Caki2 (cell line): ENCODE data around the gene MTFR1L. TPM values are rescaled to one million over a fixed set of nuclear protein-coding genes. Genes with fewer than 3 reads are reported as not detected.
A peak's percentile ranks its signal among the peaks of the same experiment; 100 is the strongest.

Source experiments
- DNase-seq: peaks from one replicate; pipeline ENCODE4 v3.0.0-alpha.2; 2015; ENCODE audit warnings: low read depth
- in situ Hi-C: cut with HindIII; loops from 2 replicates; pipeline ENCODE4 v1.10.0; 2016; ENCODE audit warnings: low sequenced_read_pairs, low pct_unique_long_range_greater_than_20kb, mixed read lengths
- total RNA-seq: library from RNA; depleted of rRNA; stranded (reverse); fragments of >200 nt; shearing (Covaris generic); gene quantifications from 2 replicates; pipeline ENCODE4 v1.2.3, GENCODE V29; 2014; ENCODE audit warnings: low replicate concordance

Gene MTFR1L
- total RNA-seq, 1 experiment from 2014 or later, result 12.3 TPM

DNA sequence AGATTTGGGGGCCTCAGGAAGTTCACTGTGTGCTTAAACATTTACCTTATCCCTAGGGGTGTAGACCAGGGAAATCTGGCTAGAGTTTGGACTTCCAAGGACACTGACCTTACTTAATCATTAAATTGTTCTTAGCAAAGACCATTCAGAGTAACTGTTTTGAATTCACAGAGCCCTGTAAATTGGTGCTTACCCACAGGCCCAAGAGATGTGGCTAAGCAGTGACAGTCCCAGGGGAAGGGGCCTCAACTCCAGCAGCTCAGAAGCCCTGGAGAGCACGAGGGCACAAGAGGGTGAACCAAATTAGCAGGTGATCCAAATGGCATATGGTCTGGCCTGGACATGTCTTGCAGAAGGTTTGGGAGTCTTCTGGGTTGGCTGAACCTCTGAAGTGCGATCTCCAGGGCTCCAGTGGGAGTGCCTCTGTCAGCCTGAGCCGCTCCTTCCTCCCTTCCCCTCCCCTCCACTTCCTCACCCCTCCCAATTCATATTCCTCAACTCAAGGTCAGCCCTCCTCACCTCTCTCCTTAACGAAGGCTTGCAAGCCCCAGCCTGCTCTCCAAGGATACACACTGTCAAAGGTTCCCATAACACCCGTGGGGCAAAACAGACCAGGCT lies 51.4 kb downstream of the MTFR1L start:
- DNase-seq, result no peak
- in situ Hi-C loops, result no loop called here

GRCh38 chr1:25871704-25872494 lies 52.1 kb downstream of the MTFR1L start:
- in situ Hi-C loops, result no loop called here
- DNase-seq, result no peak

DNA sequence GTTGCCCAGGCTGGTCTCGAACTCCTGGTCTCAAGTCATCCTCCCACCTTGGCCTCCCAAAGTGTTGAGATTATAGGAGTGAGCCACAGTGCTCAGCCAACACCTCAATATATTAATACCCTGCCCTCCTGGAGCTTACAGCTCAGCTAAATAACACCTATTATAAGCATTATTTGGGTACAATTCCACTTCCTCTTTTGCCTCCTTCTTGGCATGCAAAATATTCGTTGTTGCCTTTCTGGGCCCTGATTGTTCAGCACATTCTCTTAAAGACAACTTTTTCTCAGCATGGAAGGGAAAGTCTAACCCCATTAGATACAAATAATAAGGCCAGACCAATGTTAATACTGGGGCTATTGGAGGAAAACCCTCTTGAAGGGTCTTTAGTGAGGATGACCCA lies 53.0 kb downstream of the MTFR1L start:
- in situ Hi-C loops, result no loop called here
- DNase-seq, result no peak

DNA sequence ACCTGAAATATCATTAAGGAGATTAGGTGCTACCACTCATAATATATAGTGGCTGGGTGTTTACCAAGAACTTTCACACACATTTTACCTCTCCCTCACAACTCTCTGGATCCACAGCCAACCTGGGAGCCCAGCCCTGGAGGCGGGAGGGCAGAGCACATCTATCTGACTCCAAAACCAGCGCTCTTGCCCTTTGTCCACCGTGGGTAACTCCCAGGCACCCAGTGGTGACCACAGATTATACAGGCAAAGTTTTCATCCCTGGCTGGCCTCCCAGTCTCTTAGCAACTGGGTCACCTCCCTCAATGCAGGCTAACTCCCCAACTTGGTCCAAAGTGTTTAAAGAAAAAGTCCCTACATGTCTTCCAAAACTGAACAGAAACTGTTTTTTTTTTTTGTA lies 53.4 kb downstream of the MTFR1L start:
- in situ Hi-C loops, result no loop called here
- no peak for DNase-seq

GRCh38 chr1:25874209-25874608 lies 54.5 kb downstream of the MTFR1L start:
- in situ Hi-C loops, result no loop called here
- no peak for DNase-seq

GRCh38 chr1:25874635-25875153 lies 54.9 kb downstream of the MTFR1L start:
- DNase-seq, result no peak
- in situ Hi-C loops, result loop anchor here (25.0 kb wide), 1 partner anchor 113 kb away; the partner anchor contains the start of gene PAFAH2

DNA sequence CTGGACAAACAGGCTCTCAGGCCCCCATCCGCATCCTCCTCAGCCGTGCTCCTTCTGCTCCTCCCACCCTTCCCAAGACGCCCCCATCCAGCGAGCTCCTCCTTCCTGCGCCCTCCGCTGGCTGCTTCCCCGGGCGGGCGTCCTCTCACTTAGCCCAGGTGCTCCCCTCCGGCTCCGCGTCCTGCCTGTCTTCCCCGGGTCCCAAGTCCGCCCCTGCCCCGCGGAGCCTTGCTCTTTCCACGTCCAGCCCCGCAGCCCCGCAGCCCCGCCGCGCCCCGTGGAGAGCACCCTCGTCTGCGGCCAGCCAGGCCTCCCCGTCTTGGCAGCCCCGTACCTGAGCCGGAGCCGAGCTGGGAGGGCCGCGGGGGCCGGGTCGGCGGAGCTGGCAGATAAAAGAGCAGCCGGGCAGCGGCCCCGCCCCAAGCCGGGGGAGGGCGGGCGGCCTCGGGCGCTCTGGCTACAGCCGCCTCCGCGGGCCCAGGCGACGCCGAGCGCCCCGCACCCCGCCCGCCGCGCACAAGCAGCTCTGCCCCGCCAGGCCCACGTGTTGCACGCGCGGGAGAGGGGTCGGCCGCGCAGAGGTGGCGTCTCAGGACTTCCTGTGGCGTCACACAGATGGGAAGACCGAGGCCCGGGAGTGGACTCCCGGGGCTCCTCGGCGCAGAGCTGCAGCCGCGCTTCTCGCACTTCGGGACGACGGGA lies 55.6 kb downstream of the MTFR1L start, which contains the start of gene PAQR7:
Gene PAQR7, minus strand, starts transcription at position 555 of the 702 bp plus-strand sequence. CDS start 11,869 bp downstream, outside the sequence.
- DNase-seq, result peak; percentile 83
- in situ Hi-C loops, result loop anchor here (25.0 kb wide), 1 partner anchor 112 kb away; the partner anchor contains the start of gene PAFAH2

- DNase-seq, result no peak
- in situ Hi-C loops, result loop anchor here (25.0 kb wide), 1 partner anchor 111 kb away; the partner anchor contains the start of gene PAFAH2
These were observed 56.3 kb downstream of the MTFR1L start for GRCh38 chr1:25875856-25876692.

- in situ Hi-C loops, result loop anchor here (25.0 kb wide), 1 partner anchor 111 kb away; the partner anchor contains the start of gene PAFAH2
- DNase-seq, result no peak
These were observed 56.9 kb downstream of the MTFR1L start for GRCh38 chr1:25876693-25877077.

DNA sequence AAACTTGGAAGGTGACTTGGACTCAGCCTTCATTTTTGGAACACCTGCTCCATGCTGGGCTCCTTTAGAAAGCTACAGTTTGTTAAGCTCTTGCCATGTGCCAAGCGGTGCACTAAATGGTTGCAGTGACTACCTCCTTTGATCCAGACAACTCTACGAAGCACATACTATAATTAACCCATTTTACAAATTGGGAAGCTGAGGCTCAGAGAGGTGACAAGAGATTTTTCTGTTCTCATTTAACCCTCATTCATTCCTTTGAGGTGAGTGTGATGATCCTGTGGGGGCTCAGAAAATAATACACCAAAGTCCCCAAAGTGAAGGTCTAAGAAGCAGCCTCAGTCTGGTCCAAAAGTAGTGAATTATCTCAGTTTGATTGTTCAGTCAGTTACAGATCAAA lies 57.4 kb downstream of the MTFR1L start:
- in situ Hi-C loops, result loop anchor here (25.0 kb wide), 1 partner anchor 110 kb away; the partner anchor contains the start of gene PAFAH2
- DNase-seq, result no peak

DNA sequence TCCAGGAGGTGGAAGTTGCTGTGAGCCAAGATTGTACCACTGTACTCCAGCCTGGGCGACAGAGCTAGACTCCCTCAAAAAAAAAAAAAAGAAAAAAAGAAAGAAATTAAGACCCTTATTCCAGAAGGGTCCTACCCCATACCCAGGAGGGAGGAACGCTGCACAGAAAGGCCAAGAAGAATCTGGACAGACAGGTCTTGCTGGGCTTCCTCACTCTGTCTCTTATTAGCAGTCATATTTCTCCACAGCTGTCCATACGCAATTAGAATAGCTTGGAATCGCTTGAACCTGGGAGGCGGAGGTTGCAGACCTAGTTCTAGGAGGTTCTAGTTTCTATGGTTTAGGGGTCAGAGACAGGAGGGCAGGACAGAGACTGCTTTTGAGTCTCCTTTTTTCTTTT lies 58.9 kb downstream of the MTFR1L start:
- in situ Hi-C loops, result loop anchor here (25.0 kb wide), 1 partner anchor 109 kb away; the partner anchor contains the start of gene PAFAH2
- no peak for DNase-seq

GRCh38 chr1:25879675-25880074 lies 59.9 kb downstream of the MTFR1L start:
- in situ Hi-C loops, result loop anchor here (25.0 kb wide), 1 partner anchor 108 kb away; the partner anchor contains the start of gene PAFAH2
- no peak for DNase-seq

- in situ Hi-C loops, result loop anchor here (25.0 kb wide), 1 partner anchor 107 kb away; the partner anchor contains the start of gene PAFAH2
- no peak for DNase-seq
These were observed 60.8 kb downstream of the MTFR1L start for GRCh38 chr1:25880518-25880917.

- no peak for DNase-seq
- in situ Hi-C loops, result loop anchor here (25.0 kb wide), 1 partner anchor 106 kb away; the partner anchor contains the start of gene PAFAH2
These were observed 61.5 kb downstream of the MTFR1L start for GRCh38 chr1:25881266-25881665.
